BE2C (cell line): ENCODE data around the gene RNF25.

Experiments
- DNase-seq: peaks from one replicate; pipeline ENCODE4 v3.0.0-alpha.2; 2020
- H3K27me3 ChIP-seq: fragments of 250-450 bp; sonication (Bioruptor Pico); 2 replicates; pipeline ENCODE4 v1.5.1; 2020; ENCODE audit warnings: mild to moderate bottlenecking
- H3K36me3 ChIP-seq: fragments of 250-450 bp; sonication (Bioruptor Pico); 2 replicates; pipeline ENCODE4 v1.5.1; 2020; ENCODE audit warnings: mild to moderate bottlenecking
- H3K4me1 ChIP-seq: fragments of 250-450 bp; sonication (Bioruptor Pico); 2 replicates; pipeline ENCODE4 v1.5.1; 2020
- H3K4me3 ChIP-seq: 2 replicates; pipeline ENCODE4 v1.5.1; 2011; ENCODE audit warnings: low read depth, low read length
- H3K9me3 ChIP-seq: fragments of 250-450 bp; sonication (Bioruptor Pico); 2 replicates; pipeline ENCODE4 v1.5.1; 2020
- CTCF ChIP-seq: IDR thresholded peaks from 2 replicates; pipeline ENCODE4 v1.5.1; 2012; ENCODE audit warnings: mild to moderate bottlenecking, low read depth, low read length

The RNF25 gene

GRCh38 chr2:218663901-218664300, 7.9 kb downstream of the RNF25 start:
- peaks cover 51% of the 10 kb centered on the region for H3K36me3 ChIP-seq
- no peaks in the 10 kb centered on the region for H3K9me3 ChIP-seq
- no peak for DNase-seq
- no peak for TF ChIP-seq CTCF
- no peaks in the 10 kb centered on the region for H3K27me3 ChIP-seq
- H3K4me1 ChIP-seq = no peaks in the 10 kb centered on the region
- no peak overlapping the region for H3K4me3 ChIP-seq

GRCh38 chr2:218662827-218663226, 9.0 kb downstream of the RNF25 start:
- H3K9me3 ChIP-seq = no peaks in the 10 kb centered on the region
- DNase-seq = no peak
- no peaks in the 10 kb centered on the region for H3K27me3 ChIP-seq
- H3K4me1 ChIP-seq = no peaks in the 10 kb centered on the region
- TF ChIP-seq CTCF = no peak
- no peak overlapping the region for H3K4me3 ChIP-seq
- H3K36me3 ChIP-seq = peaks cover 52% of the 10 kb centered on the region

- H3K36me3 ChIP-seq = peaks cover 54% of the 10 kb centered on the region
- no peak for DNase-seq
- H3K27me3 ChIP-seq = no peaks in the 10 kb centered on the region
- H3K4me1 ChIP-seq = no peaks in the 10 kb centered on the region
- H3K4me3 ChIP-seq = no peak overlapping the region
- TF ChIP-seq CTCF = no peak
- no peaks in the 10 kb centered on the region for H3K9me3 ChIP-seq
These were observed 9.4 kb downstream of the RNF25 start for GRCh38 chr2:218662377-218662776.

GRCh38 chr2:218659988-218660358, 11.8 kb downstream of the RNF25 start:
- Histone ChIP-seq H3K36me3 (peaks cover 58% of the 10 kb centered on the region), H3K9me3 (no peaks in the 10 kb centered on the region), H3K27me3 (no peaks in the 10 kb centered on the region), H3K4me1 (no peaks in the 10 kb centered on the region), H3K4me3 (peak overlapping the region; percentile 99)
- TF ChIP-seq CTCF = no peak
- no peak for DNase-seq

- Histone ChIP-seq H3K27me3 (no peaks in the 10 kb centered on the region), H3K4me1 (no peaks in the 10 kb centered on the region), H3K4me3 (peak within 1 kb of the TSS; percentile 99), H3K9me3 (no peaks in the 10 kb centered on the region), H3K36me3 (peaks cover 61% of the 10 kb centered on the region)
- no peak for TF ChIP-seq CTCF
- DNase-seq = peak; percentile 94
These were observed 12.4 kb downstream of the RNF25 start, which contains the start of the genes BCS1L and ZNF142 for GRCh38 chr2:218659258-218659987. BCS1L (plus strand) TSS chr2:218659683; CDS start chr2:218660988, 1,305 bp downstream. ZNF142 (minus strand) TSS chr2:218659623; CDS start chr2:218656429, 3,194 bp downstream.

- Histone ChIP-seq H3K4me3 (peak overlapping the region; percentile 99), H3K36me3 (peaks cover 61% of the 10 kb centered on the region), H3K9me3 (no peaks in the 10 kb centered on the region), H3K4me1 (no peaks in the 10 kb centered on the region), H3K27me3 (no peaks in the 10 kb centered on the region)
- DNase-seq = peak; percentile 48
- TF ChIP-seq CTCF = peak; percentile 55
These were observed 13.0 kb downstream of the RNF25 start for GRCh38 chr2:218658671-218659257.
